Liver (tissue), 9 donors: ENCODE data around the gene PLXDC2. TPM values are rescaled to one million over a fixed set of nuclear protein-coding genes. Genes with fewer than 3 reads are reported as not detected.

Experiments used
- DNase-seq: peaks from one replicate; pipeline ENCODE4 v3.0.0-alpha.2; 2017; ENCODE audit warnings: low spot score
- H3K27ac ChIP-seq, 2 donors: one replicate each; pipeline ENCODE4 v1.7.0; 2013; ENCODE audit warnings: inconsistent platforms in 2 of 2, low read length in 2 of 2, control low read depth in 1 of 2, low read depth in 1 of 2, mild to moderate bottlenecking in 1 of 2
- H3K27me3 ChIP-seq, 4 donors: one replicate each; pipeline versions ENCODE4 v1.6.1 to v1.7.0; 2013; ENCODE audit warnings: low read length in 3 of 4, inconsistent platforms in 1 of 4, mild to moderate bottlenecking in 1 of 4, moderate library complexity in 1 of 4; ENCODE audit not compliant: control insufficient read depth in 4 of 4, insufficient read depth in 4 of 4
- H3K36me3 ChIP-seq, 4 donors: one replicate each; pipeline versions ENCODE4 v1.6.1 to v1.7.0; 2013; ENCODE audit warnings: low read length in 3 of 4, mild to moderate bottlenecking in 3 of 4, low read depth in 1 of 4, moderate library complexity in 1 of 4; ENCODE audit not compliant: control insufficient read depth in 4 of 4, insufficient read depth in 3 of 4
- H3K4me1 ChIP-seq, 4 donors: one replicate each; pipeline versions ENCODE4 v1.6.1 to v1.7.0; 2013; ENCODE audit warnings: low read length in 3 of 4, mild to moderate bottlenecking in 3 of 4, moderate library complexity in 1 of 4; ENCODE audit not compliant: control insufficient read depth in 4 of 4, insufficient read depth in 4 of 4
- H3K4me3 ChIP-seq, 3 donors: one replicate each; pipeline versions ENCODE4 v1.6.1 to v1.7.0; 2013; ENCODE audit warnings: low read length in 3 of 3, control low read depth in 1 of 3, low read depth in 1 of 3, mild to moderate bottlenecking in 1 of 3
- H3K9ac ChIP-seq, 2 donors: one replicate each; pipeline ENCODE4 v1.7.0; 2013; ENCODE audit warnings: low read length in 2 of 2, mild to moderate bottlenecking in 2 of 2, moderate library complexity in 2 of 2, control low read depth in 1 of 2, low read depth in 1 of 2
- H3K9me3 ChIP-seq, 4 donors: one replicate each; pipeline versions ENCODE4 v1.6.1 to v1.7.0; 2013; ENCODE audit warnings: low read length in 3 of 4; ENCODE audit not compliant: control insufficient read depth in 4 of 4
- EGR1 ChIP-seq, 2 donors: IDR thresholded peaks; 2 replicates each; pipeline ENCODE4 v1.6.1; 2016 to 2018; ENCODE audit warnings: antibody characterized with exemption in 2 of 2, low read depth in 2 of 2
- FOXA1 ChIP-seq: IDR thresholded peaks from 2 replicates; pipeline ENCODE4 v1.6.1; 2016; ENCODE audit warnings: antibody characterized with exemption
- FOXA2 ChIP-seq: IDR thresholded peaks from 2 replicates; pipeline ENCODE4 v1.6.1; 2016; ENCODE audit warnings: antibody characterized with exemption
- GABPA ChIP-seq, 2 donors: IDR thresholded peaks in 1 of 2; conservative IDR thresholded peaks in 1 of 2; 2 replicates each; pipeline ENCODE4 v1.6.1; 2016; ENCODE audit warnings: antibody characterized with exemption in 2 of 2, mild to moderate bottlenecking in 1 of 2, moderate library complexity in 1 of 2
- HNF4A ChIP-seq, 2 donors: conservative IDR thresholded peaks; 2 replicates each; pipeline ENCODE4 v1.6.1; 2016; ENCODE audit warnings: antibody characterized with exemption in 2 of 2, mild to moderate bottlenecking in 2 of 2
- HNF4G ChIP-seq: IDR thresholded peaks from 2 replicates; pipeline ENCODE4 v1.6.1; 2016; ENCODE audit warnings: antibody characterized with exemption
- JUND ChIP-seq, 2 donors: IDR thresholded peaks; 2 replicates each; pipeline ENCODE4 v1.6.1; 2016; ENCODE audit warnings: antibody characterized with exemption in 2 of 2
- NR2F2 ChIP-seq: IDR thresholded peaks from 2 replicates; pipeline ENCODE4 v1.6.1; 2016; ENCODE audit warnings: antibody characterized with exemption
- RAD21 ChIP-seq, 2 donors: IDR thresholded peaks; 2 replicates each; pipeline ENCODE4 v1.6.1; 2016; ENCODE audit warnings: antibody characterized with exemption in 2 of 2, mild to moderate bottlenecking in 2 of 2
- RXRA ChIP-seq, 2 donors: IDR thresholded peaks; 2 replicates each; pipeline ENCODE4 v1.6.1; 2017 to 2018; ENCODE audit warnings: antibody characterized with exemption in 2 of 2, mild to moderate bottlenecking in 1 of 2
- SP1 ChIP-seq: IDR thresholded peaks from 2 replicates; pipeline ENCODE4 v1.6.1; 2018; ENCODE audit warnings: antibody characterized with exemption, mild to moderate bottlenecking
- TAF1 ChIP-seq: conservative IDR thresholded peaks from 2 replicates; pipeline ENCODE4 v1.6.1; 2016; ENCODE audit warnings: antibody characterized with exemption, mild to moderate bottlenecking
- YY1 ChIP-seq: IDR thresholded peaks from 2 replicates; pipeline ENCODE4 v1.6.1; 2016; ENCODE audit warnings: antibody characterized with exemption, mild to moderate bottlenecking
- WGBS: extraction: QIAGEN DNeasy Blood & Tissue Kit; methylation state at CpG from one replicate; pipeline ENCODE4 v1.1.7; 2013; 5-methylcytosine and 5-hydroxymethylcytosine counted together
- polyA plus RNA-seq, 2 donors: library from polyadenylated mRNA; stranded (reverse) in 1 of 2; unstranded in 1 of 2; fragments of 200-250 nt in 1 of 2; fragments of >200 nt in 1 of 2; fragmentation: Nextera tagmentation in 1 of 2; extraction: Ambion mirVana in 1 of 2; gene quantifications; one replicate each; pipeline versions ENCODE4 v1.2.1 to v1.2.3, GENCODE V29; 2013 to 2015
- total RNA-seq, 2 donors: library from RNA; depleted of rRNA; stranded (reverse); fragments of >200 nt; gene quantifications; one replicate each; pipeline ENCODE4 v1.2.3, GENCODE V29; 2014
- TF ChIP-seq, protein P1 (sequence below): IDR thresholded peaks from 2 replicates; pipeline ENCODE4 v1.6.1; 2016; ENCODE audit warnings: antibody characterized with exemption, mild to moderate bottlenecking
- TF ChIP-seq, protein P2 (sequence below): fragments of 150-350 bp; IDR thresholded peaks from 2 replicates; pipeline ENCODE4 v1.5.1; 2017; ENCODE audit warnings: improper control_type of control experiment, low read depth, low read length; ENCODE audit not compliant: missing input control
- TF ChIP-seq, protein P3 (sequence below): IDR thresholded peaks from 2 replicates; pipeline ENCODE4 v1.6.1; 2016; ENCODE audit warnings: antibody characterized with exemption
- TF ChIP-seq, protein P4 (sequence below): IDR thresholded peaks from 2 replicates; pipeline ENCODE4 v1.6.1; 2016; ENCODE audit warnings: antibody characterized with exemption
- donor health status: healthy.
- donor health status: healthy.
- donor health status: healthy.
- donor health status: healthy.
- donor health status: healthy.

The PLXDC2 gene
- total and polyA plus RNA-seq, 4 donors = 1.4 to 5.1 (median 2.4) TPM

DNA sequence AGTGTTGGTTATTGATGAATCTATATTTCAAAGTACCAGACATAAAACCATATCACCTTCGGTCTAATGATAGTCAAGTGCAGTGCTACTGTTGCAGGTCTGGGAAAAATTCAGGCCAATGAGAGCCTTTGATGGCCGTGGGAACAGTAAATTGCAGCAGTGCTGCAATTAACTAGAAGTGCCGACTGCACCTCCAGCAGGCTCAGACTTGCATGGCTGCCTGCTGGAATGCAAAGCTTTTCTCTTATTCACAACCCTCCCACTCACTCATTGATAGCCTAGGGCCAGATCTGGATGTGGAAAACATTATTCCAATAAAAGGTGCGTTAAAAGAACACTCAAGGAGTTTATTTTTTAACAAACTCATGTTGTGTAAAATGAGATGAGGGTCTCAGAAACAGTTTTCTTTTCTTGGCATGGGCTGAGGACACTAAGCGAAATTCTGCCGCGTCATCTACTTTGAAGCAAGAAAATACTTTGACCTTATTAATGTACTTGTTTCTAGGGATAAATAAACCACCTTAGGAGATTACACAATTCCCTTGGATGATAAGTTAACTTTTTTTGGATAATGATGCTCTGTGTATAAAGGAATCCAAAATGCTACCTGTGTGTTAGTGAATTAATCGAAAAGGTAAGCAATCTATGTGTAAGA is 17.1 kb downstream of the PLXDC2 start:
- H3K27me3 ChIP-seq = no peaks in the 10 kb centered on the region
- TF ChIP-seq RAD21 (IDR thresholded peaks at IDR 0.05) = no peak
- no peak for TF ChIP-seq GABPA (IDR thresholded peaks at IDR 0.05 in 1 of 2, conservative IDR thresholded peaks at IDR 0.05 in 1 of 2)
- TF ChIP-seq FOXA2 = no peak
- TF ChIP-seq, protein P1, sequence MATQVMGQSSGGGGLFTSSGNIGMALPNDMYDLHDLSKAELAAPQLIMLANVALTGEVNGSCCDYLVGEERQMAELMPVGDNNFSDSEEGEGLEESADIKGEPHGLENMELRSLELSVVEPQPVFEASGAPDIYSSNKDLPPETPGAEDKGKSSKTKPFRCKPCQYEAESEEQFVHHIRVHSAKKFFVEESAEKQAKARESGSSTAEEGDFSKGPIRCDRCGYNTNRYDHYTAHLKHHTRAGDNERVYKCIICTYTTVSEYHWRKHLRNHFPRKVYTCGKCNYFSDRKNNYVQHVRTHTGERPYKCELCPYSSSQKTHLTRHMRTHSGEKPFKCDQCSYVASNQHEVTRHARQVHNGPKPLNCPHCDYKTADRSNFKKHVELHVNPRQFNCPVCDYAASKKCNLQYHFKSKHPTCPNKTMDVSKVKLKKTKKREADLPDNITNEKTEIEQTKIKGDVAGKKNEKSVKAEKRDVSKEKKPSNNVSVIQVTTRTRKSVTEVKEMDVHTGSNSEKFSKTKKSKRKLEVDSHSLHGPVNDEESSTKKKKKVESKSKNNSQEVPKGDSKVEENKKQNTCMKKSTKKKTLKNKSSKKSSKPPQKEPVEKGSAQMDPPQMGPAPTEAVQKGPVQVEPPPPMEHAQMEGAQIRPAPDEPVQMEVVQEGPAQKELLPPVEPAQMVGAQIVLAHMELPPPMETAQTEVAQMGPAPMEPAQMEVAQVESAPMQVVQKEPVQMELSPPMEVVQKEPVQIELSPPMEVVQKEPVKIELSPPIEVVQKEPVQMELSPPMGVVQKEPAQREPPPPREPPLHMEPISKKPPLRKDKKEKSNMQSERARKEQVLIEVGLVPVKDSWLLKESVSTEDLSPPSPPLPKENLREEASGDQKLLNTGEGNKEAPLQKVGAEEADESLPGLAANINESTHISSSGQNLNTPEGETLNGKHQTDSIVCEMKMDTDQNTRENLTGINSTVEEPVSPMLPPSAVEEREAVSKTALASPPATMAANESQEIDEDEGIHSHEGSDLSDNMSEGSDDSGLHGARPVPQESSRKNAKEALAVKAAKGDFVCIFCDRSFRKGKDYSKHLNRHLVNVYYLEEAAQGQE = no peak
- TF ChIP-seq JUND (IDR thresholded peaks at IDR 0.05) = no peak
- no peak for TF ChIP-seq HNF4G
- TF ChIP-seq, protein P2, sequence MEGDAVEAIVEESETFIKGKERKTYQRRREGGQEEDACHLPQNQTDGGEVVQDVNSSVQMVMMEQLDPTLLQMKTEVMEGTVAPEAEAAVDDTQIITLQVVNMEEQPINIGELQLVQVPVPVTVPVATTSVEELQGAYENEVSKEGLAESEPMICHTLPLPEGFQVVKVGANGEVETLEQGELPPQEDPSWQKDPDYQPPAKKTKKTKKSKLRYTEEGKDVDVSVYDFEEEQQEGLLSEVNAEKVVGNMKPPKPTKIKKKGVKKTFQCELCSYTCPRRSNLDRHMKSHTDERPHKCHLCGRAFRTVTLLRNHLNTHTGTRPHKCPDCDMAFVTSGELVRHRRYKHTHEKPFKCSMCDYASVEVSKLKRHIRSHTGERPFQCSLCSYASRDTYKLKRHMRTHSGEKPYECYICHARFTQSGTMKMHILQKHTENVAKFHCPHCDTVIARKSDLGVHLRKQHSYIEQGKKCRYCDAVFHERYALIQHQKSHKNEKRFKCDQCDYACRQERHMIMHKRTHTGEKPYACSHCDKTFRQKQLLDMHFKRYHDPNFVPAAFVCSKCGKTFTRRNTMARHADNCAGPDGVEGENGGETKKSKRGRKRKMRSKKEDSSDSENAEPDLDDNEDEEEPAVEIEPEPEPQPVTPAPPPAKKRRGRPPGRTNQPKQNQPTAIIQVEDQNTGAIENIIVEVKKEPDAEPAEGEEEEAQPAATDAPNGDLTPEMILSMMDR = no peak
- no peak for TF ChIP-seq HNF4A (conservative IDR thresholded peaks at IDR 0.05)
- no peak for TF ChIP-seq EGR1 (IDR thresholded peaks at IDR 0.05; ENCODE audit: low read depth in 2 of 2)
- TF ChIP-seq TAF1 = no peak
- TF ChIP-seq RXRA (IDR thresholded peaks at IDR 0.05) = no peak
- TF ChIP-seq, protein P3, sequence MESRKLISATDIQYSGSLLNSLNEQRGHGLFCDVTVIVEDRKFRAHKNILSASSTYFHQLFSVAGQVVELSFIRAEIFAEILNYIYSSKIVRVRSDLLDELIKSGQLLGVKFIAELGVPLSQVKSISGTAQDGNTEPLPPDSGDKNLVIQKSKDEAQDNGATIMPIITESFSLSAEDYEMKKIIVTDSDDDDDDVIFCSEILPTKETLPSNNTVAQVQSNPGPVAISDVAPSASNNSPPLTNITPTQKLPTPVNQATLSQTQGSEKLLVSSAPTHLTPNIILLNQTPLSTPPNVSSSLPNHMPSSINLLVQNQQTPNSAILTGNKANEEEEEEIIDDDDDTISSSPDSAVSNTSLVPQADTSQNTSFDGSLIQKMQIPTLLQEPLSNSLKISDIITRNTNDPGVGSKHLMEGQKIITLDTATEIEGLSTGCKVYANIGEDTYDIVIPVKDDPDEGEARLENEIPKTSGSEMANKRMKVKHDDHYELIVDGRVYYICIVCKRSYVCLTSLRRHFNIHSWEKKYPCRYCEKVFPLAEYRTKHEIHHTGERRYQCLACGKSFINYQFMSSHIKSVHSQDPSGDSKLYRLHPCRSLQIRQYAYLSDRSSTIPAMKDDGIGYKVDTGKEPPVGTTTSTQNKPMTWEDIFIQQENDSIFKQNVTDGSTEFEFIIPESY = no peak
- TF ChIP-seq, protein P4, sequence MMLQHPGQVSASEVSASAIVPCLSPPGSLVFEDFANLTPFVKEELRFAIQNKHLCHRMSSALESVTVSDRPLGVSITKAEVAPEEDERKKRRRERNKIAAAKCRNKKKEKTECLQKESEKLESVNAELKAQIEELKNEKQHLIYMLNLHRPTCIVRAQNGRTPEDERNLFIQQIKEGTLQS = no peak
- TF ChIP-seq SP1 = no peak
- no peak for TF ChIP-seq YY1
- H3K4me3 ChIP-seq = no peak overlapping the region
- H3K9me3 ChIP-seq = no peaks in the 10 kb centered on the region
- no peaks in the 10 kb centered on the region for H3K36me3 ChIP-seq
- peaks cover 0 to 10% (median 3%) of the 10 kb centered on the region in 4 donors for H3K4me1 ChIP-seq
- no peak overlapping the region for H3K9ac ChIP-seq
- H3K27ac ChIP-seq = no peak overlapping the region
- 82% methylated on average over 8 of the region's 8 CpGs for WGBS
- DNase-seq = no peak

DNA sequence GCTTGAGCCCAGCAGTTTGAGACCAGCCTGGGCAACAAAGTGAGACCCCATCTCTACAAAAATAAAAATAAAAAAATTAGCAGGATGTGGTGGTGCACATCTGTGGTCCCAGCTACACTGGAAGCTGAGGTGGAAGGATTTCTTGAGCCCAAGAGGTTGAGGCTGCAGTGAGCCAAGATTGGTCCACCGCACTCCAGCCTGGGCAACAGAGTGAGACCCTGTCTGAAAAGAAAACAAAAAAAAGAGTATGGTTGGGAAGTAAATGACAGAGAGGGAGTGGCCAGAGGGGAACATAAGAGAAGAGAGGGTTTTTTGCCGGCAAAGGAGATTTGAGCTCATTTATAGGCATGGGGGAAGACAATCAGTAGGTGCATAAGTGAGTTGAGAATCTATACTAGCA is 19.7 kb downstream of the PLXDC2 start:
- H3K4me1 ChIP-seq = peaks cover 0 to 10% (median 2%) of the 10 kb centered on the region in 4 donors
- no peak for DNase-seq
- H3K9me3 ChIP-seq = no peaks in the 10 kb centered on the region
- no peak overlapping the region for H3K4me3 ChIP-seq
- H3K27ac ChIP-seq = no peak overlapping the region
- H3K27me3 ChIP-seq = no peaks in the 10 kb centered on the region
- no peaks in the 10 kb centered on the region for H3K36me3 ChIP-seq
- WGBS = 94% methylated on average over 2 of the region's 2 CpGs
- no peak overlapping the region for H3K9ac ChIP-seq
- TF ChIP-seq FOXA2 = no peak
- no peak for TF ChIP-seq GABPA (IDR thresholded peaks at IDR 0.05 in 1 of 2, conservative IDR thresholded peaks at IDR 0.05 in 1 of 2)
- no peak for TF ChIP-seq SP1
- no peak for TF ChIP-seq FOXA1
- no peak for TF ChIP-seq RAD21 (IDR thresholded peaks at IDR 0.05)
- no peak for TF ChIP-seq HNF4A (conservative IDR thresholded peaks at IDR 0.05)
- TF ChIP-seq RXRA (IDR thresholded peaks at IDR 0.05) = no peak
- no peak for TF ChIP-seq JUND (IDR thresholded peaks at IDR 0.05)
- no peak for TF ChIP-seq TAF1
- TF ChIP-seq EGR1 (IDR thresholded peaks at IDR 0.05; ENCODE audit: low read depth in 2 of 2) = no peak
- no peak for TF ChIP-seq NR2F2
- TF ChIP-seq, protein P1 = no peak
- TF ChIP-seq, protein P4 = no peak
